ENCODE measurements around the gene ABCD3. TPM values are rescaled to one million over a fixed set of nuclear protein-coding genes. Genes with fewer than 3 reads are reported as not detected.
"Not testable (repeated sequence)": the region's sequence is repeated elsewhere in the genome, so short reads cannot be mapped to it uniquely, and the experiment has no call there.

Gene ABCD3
- total RNA-seq (2022): 26.5 and 32.5 TPM in 2 replicates
- percentile 76 among the genes with signal in this experiment for Bru-seq, nascent RNA
- percentile 85 among the genes with signal in this experiment for BruChase-seq, experiment 1, labeled RNA remaining after a 6-hour chase
- percentile 83 among the genes with signal in this experiment for BruChase-seq, experiment 2, labeled RNA remaining after a 2-hour chase
- long read RNA-seq, full-length matches to known transcripts: 37 of 42 reads
- long read RNA-seq, partial matches to known transcripts: 0 of 42 reads
- long read RNA-seq, other reads (novel, unspliced or antisense): 5 of 42 reads

DNA sequence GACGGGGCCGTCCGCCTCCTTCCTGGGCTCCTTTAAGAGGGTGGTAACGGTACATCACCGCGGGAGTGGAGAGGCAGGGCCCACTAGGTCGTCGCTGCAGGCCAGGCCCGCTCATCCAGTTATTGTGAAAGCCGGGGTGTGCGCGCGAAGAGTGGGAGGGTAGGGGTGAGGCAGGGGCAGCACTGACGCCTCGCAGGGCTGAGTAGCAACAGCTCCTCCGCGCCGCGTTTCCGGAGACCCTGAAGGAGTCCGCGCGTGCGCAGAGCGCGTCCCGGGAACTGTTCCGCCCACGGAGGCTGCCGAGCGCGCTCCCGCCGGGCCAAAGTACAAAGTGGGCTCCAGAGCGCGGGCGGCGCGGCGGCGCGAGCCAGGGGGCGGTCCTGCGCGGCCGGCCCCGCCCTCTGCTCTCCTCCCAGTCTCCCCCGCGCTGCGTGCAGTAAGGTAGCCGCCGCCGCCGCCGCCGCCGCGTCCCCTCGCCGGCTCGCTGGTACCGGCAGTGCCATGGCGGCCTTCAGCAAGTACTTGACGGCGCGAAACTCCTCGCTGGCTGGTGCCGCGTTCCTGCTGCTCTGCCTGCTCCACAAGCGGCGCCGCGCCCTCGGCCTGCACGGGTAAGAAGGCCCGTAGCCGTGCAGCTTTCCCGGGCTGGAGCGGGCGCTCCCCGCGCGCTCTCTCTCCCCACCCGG, at the start of gene ABCD3:
TSS of gene ABCD3 (plus strand) at position 412 of the 686 bp plus-strand sequence. CDS start at position 502, 90 bp downstream.
- TF ChIP-seq, protein P1, sequence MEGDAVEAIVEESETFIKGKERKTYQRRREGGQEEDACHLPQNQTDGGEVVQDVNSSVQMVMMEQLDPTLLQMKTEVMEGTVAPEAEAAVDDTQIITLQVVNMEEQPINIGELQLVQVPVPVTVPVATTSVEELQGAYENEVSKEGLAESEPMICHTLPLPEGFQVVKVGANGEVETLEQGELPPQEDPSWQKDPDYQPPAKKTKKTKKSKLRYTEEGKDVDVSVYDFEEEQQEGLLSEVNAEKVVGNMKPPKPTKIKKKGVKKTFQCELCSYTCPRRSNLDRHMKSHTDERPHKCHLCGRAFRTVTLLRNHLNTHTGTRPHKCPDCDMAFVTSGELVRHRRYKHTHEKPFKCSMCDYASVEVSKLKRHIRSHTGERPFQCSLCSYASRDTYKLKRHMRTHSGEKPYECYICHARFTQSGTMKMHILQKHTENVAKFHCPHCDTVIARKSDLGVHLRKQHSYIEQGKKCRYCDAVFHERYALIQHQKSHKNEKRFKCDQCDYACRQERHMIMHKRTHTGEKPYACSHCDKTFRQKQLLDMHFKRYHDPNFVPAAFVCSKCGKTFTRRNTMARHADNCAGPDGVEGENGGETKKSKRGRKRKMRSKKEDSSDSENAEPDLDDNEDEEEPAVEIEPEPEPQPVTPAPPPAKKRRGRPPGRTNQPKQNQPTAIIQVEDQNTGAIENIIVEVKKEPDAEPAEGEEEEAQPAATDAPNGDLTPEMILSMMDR (IDR thresholded peaks at IDR 0.05; ENCODE audit: unreplicated experiment): no peak
- Mint-ChIP-seq H3K36me3 (ENCODE audit: insufficient read depth, unreplicated experiment) (no peaks in the 10 kb centered on the region), H3K27ac (ENCODE audit: low read depth, unreplicated experiment) (no peak within 1 kb of the TSS), H3K4me3 (ENCODE audit: unreplicated experiment) (no peak within 1 kb of the TSS), H3K4me1 (ENCODE audit: insufficient read depth, unreplicated experiment) (peaks cover 38% of the 10 kb centered on the region), H3K27me3 (ENCODE audit: insufficient read depth, unreplicated experiment) (peaks cover 11% of the 10 kb centered on the region), H3K9me3 (ENCODE audit: unreplicated experiment) (no peaks in the 10 kb centered on the region)
- ChIA-PET CTCF (interaction anchor here (0.6 to 3.0 kb wide), 4 partner anchors 46 to 208 kb away, joined by 3 to 19 read pairs (median 4); no protein-coding TSS in a partner anchor), POLR2A (interaction anchor here (0.6 to 2.2 kb wide), 27 partner anchors 8 to 1128 kb away, joined by 3 to 14 read pairs (median 5); partner anchors contain the start of gene F3)
- peak; percentile 94 for DNase-seq (ENCODE audit: unreplicated experiment)
- BruUV-seq (replicated peaks): no TSS peak
- intact Hi-C loops (cut with micrococcal nuclease): no loop called here

DNA sequence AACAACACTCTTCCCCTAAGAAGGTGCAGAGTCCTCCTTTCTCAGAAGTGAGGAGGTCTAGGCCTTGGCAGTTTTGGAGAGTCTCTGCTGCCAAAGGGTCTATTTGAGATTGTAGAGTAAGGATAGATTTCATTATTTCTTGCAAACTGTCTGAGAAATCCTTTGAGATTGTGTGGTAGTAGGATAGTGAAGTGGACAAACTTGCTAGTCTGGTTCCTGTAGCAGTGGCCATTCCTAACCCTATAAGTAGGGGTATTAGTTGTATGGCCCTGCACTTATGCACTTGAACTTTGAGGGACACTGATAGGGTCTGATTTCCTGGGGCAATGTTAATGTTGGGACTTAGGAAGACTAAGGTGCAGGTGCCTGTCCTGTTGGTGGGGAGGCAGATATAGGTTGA, 45.4 kb upstream of the ABCD3 start:
- H3K36me3 Mint-ChIP-seq (ENCODE audit: insufficient read depth, unreplicated experiment); POLR2A ChIA-PET; intact Hi-C loops (cut with micrococcal nuclease); DNase-seq (ENCODE audit: unreplicated experiment); H3K9me3 Mint-ChIP-seq (ENCODE audit: unreplicated experiment); H3K4me3 Mint-ChIP-seq (ENCODE audit: unreplicated experiment); H3K27ac Mint-ChIP-seq (ENCODE audit: low read depth, unreplicated experiment); BruUV-seq (replicated peaks); H3K4me1 Mint-ChIP-seq (ENCODE audit: insufficient read depth, unreplicated experiment): not testable (repeated sequence)
- CTCF ChIA-PET: interaction anchor here (0.8 kb wide), 1 partner anchor 92 kb away, joined by 3 read pairs; no protein-coding TSS in a partner anchor
- H3K27me3 Mint-ChIP-seq (ENCODE audit: insufficient read depth, unreplicated experiment): peaks cover 17% of the 10 kb centered on the region

DNA sequence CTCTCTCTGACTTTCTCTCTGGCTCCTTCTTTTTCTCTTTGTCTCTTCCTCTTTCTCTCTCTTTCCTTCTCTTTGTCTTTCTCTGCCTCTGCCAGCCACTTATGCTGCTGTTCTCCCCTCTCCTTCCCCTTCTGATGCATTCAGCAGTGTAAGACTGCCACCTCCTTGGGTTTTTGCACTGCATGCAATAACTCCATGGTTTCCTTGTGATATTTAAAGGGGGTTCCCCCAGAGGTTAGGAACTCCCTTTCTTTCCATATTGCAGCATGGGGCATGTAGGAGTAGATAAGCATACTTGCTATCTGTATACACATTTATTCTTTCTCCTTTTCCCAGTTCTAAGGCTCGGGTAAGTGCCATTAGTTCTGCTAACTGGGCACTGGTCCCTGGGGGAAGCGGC, 44.9 kb upstream of the ABCD3 start:
- H3K27me3 Mint-ChIP-seq (ENCODE audit: insufficient read depth, unreplicated experiment): peaks cover 11% of the 10 kb centered on the region
- H3K4me1 Mint-ChIP-seq (ENCODE audit: insufficient read depth, unreplicated experiment); H3K4me3 Mint-ChIP-seq (ENCODE audit: unreplicated experiment); CTCF ChIA-PET; H3K9me3 Mint-ChIP-seq (ENCODE audit: unreplicated experiment); DNase-seq (ENCODE audit: unreplicated experiment); H3K36me3 Mint-ChIP-seq (ENCODE audit: insufficient read depth, unreplicated experiment); H3K27ac Mint-ChIP-seq (ENCODE audit: low read depth, unreplicated experiment); POLR2A ChIA-PET; BruUV-seq (replicated peaks); intact Hi-C loops (cut with micrococcal nuclease): not testable (repeated sequence)

DNA sequence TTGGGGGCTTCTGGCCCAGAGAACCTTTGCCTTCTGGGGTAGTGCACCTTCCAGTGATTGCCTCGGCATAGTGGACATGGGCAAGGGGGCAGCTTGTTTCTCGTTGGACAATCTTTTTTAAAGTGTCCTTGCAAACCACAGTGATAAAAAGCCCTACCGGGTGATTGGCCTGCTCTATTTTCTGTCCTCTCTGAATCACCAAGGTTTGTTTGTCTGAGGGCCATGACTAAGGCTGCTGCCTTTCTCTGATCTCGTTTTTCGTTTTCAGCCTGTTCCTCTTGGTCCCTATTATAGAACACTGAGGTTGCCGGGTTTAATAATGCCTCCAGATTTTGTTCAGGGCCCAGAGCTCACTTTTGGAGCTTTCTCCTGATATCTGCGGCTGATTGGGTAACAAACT, 42.5 kb upstream of the ABCD3 start:
- H3K9me3 Mint-ChIP-seq (ENCODE audit: unreplicated experiment); H3K27me3 Mint-ChIP-seq (ENCODE audit: insufficient read depth, unreplicated experiment); H3K27ac Mint-ChIP-seq (ENCODE audit: low read depth, unreplicated experiment); BruUV-seq (replicated peaks); H3K4me3 Mint-ChIP-seq (ENCODE audit: unreplicated experiment); H3K36me3 Mint-ChIP-seq (ENCODE audit: insufficient read depth, unreplicated experiment); intact Hi-C loops (cut with micrococcal nuclease); H3K4me1 Mint-ChIP-seq (ENCODE audit: insufficient read depth, unreplicated experiment): not testable (repeated sequence)
- DNase-seq (ENCODE audit: unreplicated experiment): peak; percentile 8
- POLR2A ChIA-PET: interaction anchor here (1.0 kb wide), 1 partner anchor 16 kb away, joined by 3 read pairs; no protein-coding TSS in a partner anchor
- CTCF ChIA-PET: interaction anchor here (1.2 to 1.5 kb wide), 2 partner anchors 34 to 88 kb away, joined by 3 read pairs; no protein-coding TSS in a partner anchor

DNA sequence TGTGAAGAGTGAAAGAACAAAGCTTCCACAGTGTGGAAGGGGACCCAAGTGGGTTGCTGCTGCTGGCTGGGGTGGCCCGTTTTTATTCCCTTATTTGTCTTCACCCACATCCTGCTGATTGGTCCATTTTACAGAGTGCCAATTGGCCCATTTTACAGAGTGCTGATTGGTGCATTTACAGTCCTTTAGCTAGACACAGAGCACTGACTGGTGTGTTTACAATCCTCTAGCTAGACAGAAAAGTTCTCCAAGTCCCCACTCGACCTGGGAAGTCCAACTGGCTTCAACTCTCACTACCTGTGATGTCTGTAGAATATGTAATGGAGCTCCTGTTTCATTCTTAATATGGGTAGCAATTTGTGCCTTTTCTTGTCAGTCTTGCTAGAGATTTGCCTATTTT, 39.7 kb upstream of the ABCD3 start:
- BruUV-seq (replicated peaks); H3K36me3 Mint-ChIP-seq (ENCODE audit: insufficient read depth, unreplicated experiment); CTCF ChIA-PET; DNase-seq (ENCODE audit: unreplicated experiment); intact Hi-C loops (cut with micrococcal nuclease); H3K9me3 Mint-ChIP-seq (ENCODE audit: unreplicated experiment); H3K27ac Mint-ChIP-seq (ENCODE audit: low read depth, unreplicated experiment); H3K27me3 Mint-ChIP-seq (ENCODE audit: insufficient read depth, unreplicated experiment); H3K4me3 Mint-ChIP-seq (ENCODE audit: unreplicated experiment); H3K4me1 Mint-ChIP-seq (ENCODE audit: insufficient read depth, unreplicated experiment): not testable (repeated sequence)
- POLR2A ChIA-PET: interaction anchor here (0.6 to 0.7 kb wide), 2 partner anchors 25 to 164 kb away, joined by 3 read pairs; no protein-coding TSS in a partner anchor
